ENCODE data around the gene OR52A1. TPM values are rescaled to one million over a fixed set of nuclear protein-coding genes. Genes with fewer than 3 reads are reported as not detected.

Gene OR52A1
- total and polyA plus RNA-seq, 9 of the 15 experiments (the other 6 are each of a cell fraction or from before 2014, with no cell fraction given), result under 0.01 to 0.33 (median 0.13) TPM; not detected in 3

GRCh38 chr11:5131584-5132335 lies 22.8 kb downstream of the OR52A1 start (continued):
- TF ChIP-seq ZNF609 (CRISPR knock-in tag; IDR thresholded peaks at IDR 0.05; ENCODE audit: borderline replicate concordance), result no peak
- no peak for TF ChIP-seq ZNF696 (CRISPR knock-in tag; conservative IDR thresholded peaks at IDR 0.05)
- TF ChIP-seq SAFB (IDR thresholded peaks at IDR 0.05; ENCODE audit: borderline replicate concordance, low read depth, low read length), result no peak
- TF ChIP-seq, protein P1, sequence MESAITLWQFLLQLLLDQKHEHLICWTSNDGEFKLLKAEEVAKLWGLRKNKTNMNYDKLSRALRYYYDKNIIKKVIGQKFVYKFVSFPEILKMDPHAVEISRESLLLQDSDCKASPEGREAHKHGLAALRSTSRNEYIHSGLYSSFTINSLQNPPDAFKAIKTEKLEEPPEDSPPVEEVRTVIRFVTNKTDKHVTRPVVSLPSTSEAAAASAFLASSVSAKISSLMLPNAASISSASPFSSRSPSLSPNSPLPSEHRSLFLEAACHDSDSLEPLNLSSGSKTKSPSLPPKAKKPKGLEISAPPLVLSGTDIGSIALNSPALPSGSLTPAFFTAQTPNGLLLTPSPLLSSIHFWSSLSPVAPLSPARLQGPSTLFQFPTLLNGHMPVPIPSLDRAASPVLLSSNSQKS (CRISPR knock-in tag; IDR thresholded peaks at IDR 0.05), result no peak
- TF ChIP-seq, protein P2, sequence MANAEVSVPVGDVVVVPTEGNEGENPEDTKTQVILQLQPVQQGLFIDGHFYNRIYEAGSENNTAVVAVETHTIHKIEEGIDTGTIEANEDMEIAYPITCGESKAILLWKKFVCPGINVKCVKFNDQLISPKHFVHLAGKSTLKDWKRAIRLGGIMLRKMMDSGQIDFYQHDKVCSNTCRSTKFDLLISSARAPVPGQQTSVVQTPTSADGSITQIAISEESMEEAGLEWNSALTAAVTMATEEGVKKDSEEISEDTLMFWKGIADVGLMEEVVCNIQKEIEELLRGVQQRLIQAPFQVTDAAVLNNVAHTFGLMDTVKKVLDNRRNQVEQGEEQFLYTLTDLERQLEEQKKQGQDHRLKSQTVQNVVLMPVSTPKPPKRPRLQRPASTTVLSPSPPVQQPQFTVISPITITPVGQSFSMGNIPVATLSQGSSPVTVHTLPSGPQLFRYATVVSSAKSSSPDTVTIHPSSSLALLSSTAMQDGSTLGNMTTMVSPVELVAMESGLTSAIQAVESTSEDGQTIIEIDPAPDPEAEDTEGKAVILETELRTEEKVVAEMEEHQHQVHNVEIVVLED (CRISPR knock-in tag; IDR thresholded peaks at IDR 0.05), result 0 out of 2 replicates have a peak, but pooled peaks have one; percentile 17
- no peak for TF ChIP-seq GTF2F1 (IDR thresholded peaks at IDR 0.05; ENCODE audit: low read depth, low read length)
- TF ChIP-seq, protein P3, sequence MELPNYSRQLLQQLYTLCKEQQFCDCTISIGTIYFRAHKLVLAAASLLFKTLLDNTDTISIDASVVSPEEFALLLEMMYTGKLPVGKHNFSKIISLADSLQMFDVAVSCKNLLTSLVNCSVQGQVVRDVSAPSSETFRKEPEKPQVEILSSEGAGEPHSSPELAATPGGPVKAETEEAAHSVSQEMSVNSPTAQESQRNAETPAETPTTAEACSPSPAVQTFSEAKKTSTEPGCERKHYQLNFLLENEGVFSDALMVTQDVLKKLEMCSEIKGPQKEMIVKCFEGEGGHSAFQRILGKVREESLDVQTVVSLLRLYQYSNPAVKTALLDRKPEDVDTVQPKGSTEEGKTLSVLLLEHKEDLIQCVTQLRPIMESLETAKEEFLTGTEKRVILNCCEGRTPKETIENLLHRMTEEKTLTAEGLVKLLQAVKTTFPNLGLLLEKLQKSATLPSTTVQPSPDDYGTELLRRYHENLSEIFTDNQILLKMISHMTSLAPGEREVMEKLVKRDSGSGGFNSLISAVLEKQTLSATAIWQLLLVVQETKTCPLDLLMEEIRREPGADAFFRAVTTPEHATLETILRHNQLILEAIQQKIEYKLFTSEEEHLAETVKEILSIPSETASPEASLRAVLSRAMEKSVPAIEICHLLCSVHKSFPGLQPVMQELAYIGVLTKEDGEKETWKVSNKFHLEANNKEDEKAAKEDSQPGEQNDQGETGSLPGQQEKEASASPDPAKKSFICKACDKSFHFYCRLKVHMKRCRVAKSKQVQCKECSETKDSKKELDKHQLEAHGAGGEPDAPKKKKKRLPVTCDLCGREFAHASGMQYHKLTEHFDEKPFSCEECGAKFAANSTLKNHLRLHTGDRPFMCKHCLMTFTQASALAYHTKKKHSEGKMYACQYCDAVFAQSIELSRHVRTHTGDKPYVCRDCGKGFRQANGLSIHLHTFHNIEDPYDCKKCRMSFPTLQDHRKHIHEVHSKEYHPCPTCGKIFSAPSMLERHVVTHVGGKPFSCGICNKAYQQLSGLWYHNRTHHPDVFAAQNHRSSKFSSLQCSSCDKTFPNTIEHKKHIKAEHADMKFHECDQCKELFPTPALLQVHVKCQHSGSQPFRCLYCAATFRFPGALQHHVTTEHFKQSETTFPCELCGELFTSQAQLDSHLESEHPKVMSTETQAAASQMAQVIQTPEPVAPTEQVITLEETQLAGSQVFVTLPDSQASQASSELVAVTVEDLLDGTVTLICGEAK (IDR thresholded peaks at IDR 0.05), result no peak
- TF ChIP-seq, protein P3 (CRISPR knock-in tag; IDR thresholded peaks at IDR 0.05), result no peak
- TF ChIP-seq OTX1 (CRISPR knock-in tag; IDR thresholded peaks at IDR 0.05), result no peak
- TF ChIP-seq RBM34 (IDR thresholded peaks at IDR 0.05; ENCODE audit: borderline replicate concordance, insufficient read depth, low read length), result no peak
